GM12878 (cell line): ENCODE measurements around the gene BCL2. TPM values are rescaled to one million over a fixed set of nuclear protein-coding genes. Genes with fewer than 3 reads are reported as not detected.
A peak's percentile ranks its signal among the peaks of the same experiment; 100 is the strongest.

Experiments used
- ATAC-seq: fragments of 200-7000 bp; cut with Tn5 transposase; 3 replicates; pipeline ENCODE4 v1.9.1; 2020; ENCODE audit warnings: mild to moderate bottlenecking, moderate library complexity
- BruUV-seq: library from RNA; stranded (reverse); fragments of 400-500 nt; replicated peaks from 2 replicates; lab custom pipeline; 2021; lab: Mats Ljungman, UMichigan
- CTCF ChIA-PET: fragments of 300-600 bp; sonication (Branson Sonifier 250); formaldehyde crosslinking; extraction: SDS; loops from one replicate; lab custom pipeline; 2021; ENCODE audit warnings: inconsistent platforms; lab: Yijun Ruan, JAX
- POLR2A ChIA-PET: fragments of 350-600 bp; formaldehyde crosslinking; extraction: SDS; loops from one replicate; lab custom pipeline; 2021; ENCODE audit warnings: inconsistent platforms; lab: Charles Lee
- RAD21 ChIA-PET: fragments of 300-600 bp; sonication (Branson Sonifier 250); formaldehyde crosslinking; loops from one replicate; lab custom pipeline; 2023; ENCODE audit warnings: antibody characterized with exemption; ENCODE audit not compliant: unreplicated experiment; lab: Charles Lee
- SMC1A ChIA-PET: fragments of 300-600 bp; sonication (Branson Sonifier 250); formaldehyde crosslinking; loops from one replicate; lab custom pipeline; 2023; ENCODE audit not compliant: unreplicated experiment, uncharacterized antibody; lab: Charles Lee
- DNase-seq: peaks from one replicate; pipeline ENCODE4 v3.0.0-alpha.2; 2011; ENCODE audit warnings: low read depth, low spot score
- FAIRE-seq: peaks from 3 replicates; lab custom pipeline; 2011; peaks lifted over from hg19 to GRCh38; lab: Jason Lieb, UNC
- H2AFZ ChIP-seq: 2 replicates; pipeline ENCODE4 v1.6.0; 2011; ENCODE audit warnings: low read depth, low read length, control low read depth; ENCODE audit not compliant: control insufficient read depth
- H3K27ac ChIP-seq: 2 replicates; pipeline ENCODE4 v1.5.1; 2011; ENCODE audit warnings: control low read depth; ENCODE audit not compliant: control insufficient read depth, insufficient read depth
- H3K27me3 ChIP-seq, 2 experiments: replicated peaks in 1 of 2; 2 replicates each; pipeline versions ENCODE4 v1.6.0 to v1.6.1; 2011; ENCODE audit warnings: low read length in 1 of 2; ENCODE audit not compliant: control insufficient read depth in 2 of 2, insufficient read depth in 2 of 2
- H3K36me3 ChIP-seq, 2 experiments: 2 replicates each; pipeline ENCODE4 v1.5.1; 2011; ENCODE audit warnings: low read length in 1 of 2; ENCODE audit not compliant: control insufficient read depth in 2 of 2, insufficient read depth in 2 of 2
- H3K4me1 ChIP-seq: 2 replicates; pipeline ENCODE4 v1.6.1; 2011; ENCODE audit warnings: mild to moderate bottlenecking, low read length, moderate library complexity, mixed read lengths; ENCODE audit not compliant: control insufficient read depth, insufficient read depth
- H3K4me2 ChIP-seq: 2 replicates; pipeline ENCODE4 v1.6.0; 2011; ENCODE audit warnings: control low read depth; ENCODE audit not compliant: control insufficient read depth, insufficient read depth
- H3K4me3 ChIP-seq: fragments of 200-600 bp; sonication (generic); 2 replicates; pipeline ENCODE4 v1.5.1; 2016
- H3K79me2 ChIP-seq: 2 replicates; pipeline ENCODE4 v1.6.0; 2011; ENCODE audit warnings: low read length; ENCODE audit not compliant: control insufficient read depth, insufficient read depth
- H3K9ac ChIP-seq: 2 replicates; pipeline ENCODE4 v1.8.0; 2011; ENCODE audit warnings: low read length, control low read depth, mixed read lengths; ENCODE audit not compliant: control insufficient read depth, insufficient read depth
- H3K9me3 ChIP-seq: replicated peaks from 3 replicates; pipeline ENCODE4 v1.5.1; 2011; ENCODE audit warnings: mild to moderate bottlenecking, low read length; ENCODE audit not compliant: control insufficient read depth, insufficient read depth
- H4K20me1 ChIP-seq: 2 replicates; pipeline ENCODE4 v1.6.0; 2011; ENCODE audit not compliant: control insufficient read depth, insufficient read depth
- BCL11A ChIP-seq: IDR thresholded peaks from 2 replicates; pipeline ENCODE4 v1.6.1; 2011; ENCODE audit warnings: low read depth, low read length
- CHD4 ChIP-seq: fragments of 200-600 bp; sonication (generic); IDR thresholded peaks from 2 replicates; pipeline ENCODE4 v1.6.1; 2016; ENCODE audit warnings: mild to moderate bottlenecking
- CREM ChIP-seq: IDR thresholded peaks from 2 replicates; pipeline ENCODE4 v1.6.1; 2014; ENCODE audit warnings: antibody characterized with exemption, low read depth
- FOS ChIP-seq: IDR thresholded peaks from 3 replicates; pipeline ENCODE4 v1.6.1; 2011; ENCODE audit warnings: borderline replicate concordance; ENCODE audit not compliant: insufficient read length; ENCODE audit errors: extremely low read depth
- HDGF ChIP-seq: fragments of 450-650 bp; IDR thresholded peaks from 2 replicates; pipeline ENCODE4 v1.6.1; 2016; ENCODE audit warnings: antibody characterized with exemption
- MTA2 ChIP-seq: fragments of 450-650 bp; IDR thresholded peaks from 2 replicates; pipeline ENCODE4 v1.6.1; 2016; ENCODE audit warnings: low read depth, mild to moderate bottlenecking, moderate library complexity
- NFYA ChIP-seq: IDR thresholded peaks from 2 replicates; pipeline ENCODE4 v1.6.1; 2011; ENCODE audit warnings: low read depth, mild to moderate bottlenecking, low read length, improper control_type of control experiment, borderline replicate concordance
- POLR2AphosphoS5 ChIP-seq: IDR thresholded peaks from 2 replicates; pipeline ENCODE4 v1.6.1; 2011; ENCODE audit warnings: mild to moderate bottlenecking, low read length, inconsistent platforms
- SMAD5 ChIP-seq: IDR thresholded peaks from 2 replicates; pipeline ENCODE4 v1.6.1; 2016; ENCODE audit warnings: antibody characterized with exemption, low read depth
- SPI1 ChIP-seq: IDR thresholded peaks from 2 replicates; pipeline ENCODE4 v1.6.1; 2011; ENCODE audit warnings: low read depth, mild to moderate bottlenecking, low read length, moderate library complexity, borderline replicate concordance; ENCODE audit not compliant: insufficient read depth
- SUZ12 ChIP-seq: fragments of 200-600 bp; sonication (generic); IDR thresholded peaks from one replicate; pipeline ENCODE4 v1.6.1; 2018; ENCODE audit warnings: antibody characterized with exemption, mild to moderate bottlenecking; ENCODE audit not compliant: unreplicated experiment
- YY1 ChIP-seq: IDR thresholded peaks from 2 replicates; pipeline ENCODE4 v1.6.1; 2011; ENCODE audit warnings: low read depth, mild to moderate bottlenecking, low read length
- WGBS: methylation state at CpG from one replicate; pipeline ENCODE4 v1.1.6; 2016; ENCODE audit warnings: low lambda C conversion rate; ENCODE audit not compliant: insufficient replicate concordance, insufficient coverage; ENCODE audit errors: missing lambda C conversion rate; 5-methylcytosine and 5-hydroxymethylcytosine counted together
- in situ Hi-C: fragments of 300-500 bp; cut with MboI; formaldehyde crosslinking; loops from 9 replicates; pipeline ENCODE4 v1.14.3; 2018; ENCODE audit warnings: mixed read lengths
- intact Hi-C: fragments of 100-400 bp; cut with micrococcal nuclease; formaldehyde crosslinking; loops from one replicate; pipeline ENCODE4 v1.14.2; 2022; ENCODE audit not compliant: unreplicated experiment
- polyA plus RNA-seq, 11 experiments: library from polyadenylated mRNA; depleted of rRNA in 4 of 11; unstranded in 6 of 11; stranded (reverse) in 5 of 11; fragments of >200 nt; fragmentation: Nextera tagmentation in 4 of 11; fragmentation: Illumina TruSeq in 1 of 11; extraction: Ambion mirVana in 4 of 11; extraction: Trizol in 1 of 11; gene quantifications; 1 replicate in 1 of 11; 2 replicates in 10 of 11; pipeline versions ENCODE4 v1.2.1 to v1.2.3, GENCODE V29; 2011 to 2016; ENCODE audit warnings: inconsistent platforms in 2 of 11, missing spikeins in 2 of 11, low read depth in 1 of 11
- total RNA-seq, 4 experiments: library from RNA; depleted of rRNA in 3 of 4; stranded (reverse); fragments of >200 nt in 3 of 4; fragmentation: Illumina TruSeq in 1 of 4; extraction: Trizol in 1 of 4; gene quantifications; 2 replicates each; pipeline versions ENCODE4 v1.2.1 to v1.2.3, GENCODE V29; 2013 to 2021
- TF ChIP-seq, protein P1 (sequence below): IDR thresholded peaks from 2 replicates; pipeline ENCODE4 v1.6.1; 2012; ENCODE audit warnings: low read depth, low read length, improper control_type of control experiment
- TF ChIP-seq, protein P2 (sequence below): IDR thresholded peaks from 2 replicates; pipeline ENCODE4 v1.6.1; 2012; ENCODE audit warnings: improper control_type of control experiment, low read depth, low read length; ENCODE audit not compliant: insufficient replicate concordance
- TF ChIP-seq, protein P3 (sequence below): fragments of 450-650 bp; conservative IDR thresholded peaks from 2 replicates; pipeline ENCODE4 v1.6.1; 2017; ENCODE audit warnings: mild to moderate bottlenecking, moderate library complexity

BCL2 gene
- total and polyA plus RNA-seq, 10 of the 15 experiments (the other 5 are each of a cell fraction or from before 2014, with no cell fraction given): 4.1 to 47.8 (median 19.3) TPM

DNA sequence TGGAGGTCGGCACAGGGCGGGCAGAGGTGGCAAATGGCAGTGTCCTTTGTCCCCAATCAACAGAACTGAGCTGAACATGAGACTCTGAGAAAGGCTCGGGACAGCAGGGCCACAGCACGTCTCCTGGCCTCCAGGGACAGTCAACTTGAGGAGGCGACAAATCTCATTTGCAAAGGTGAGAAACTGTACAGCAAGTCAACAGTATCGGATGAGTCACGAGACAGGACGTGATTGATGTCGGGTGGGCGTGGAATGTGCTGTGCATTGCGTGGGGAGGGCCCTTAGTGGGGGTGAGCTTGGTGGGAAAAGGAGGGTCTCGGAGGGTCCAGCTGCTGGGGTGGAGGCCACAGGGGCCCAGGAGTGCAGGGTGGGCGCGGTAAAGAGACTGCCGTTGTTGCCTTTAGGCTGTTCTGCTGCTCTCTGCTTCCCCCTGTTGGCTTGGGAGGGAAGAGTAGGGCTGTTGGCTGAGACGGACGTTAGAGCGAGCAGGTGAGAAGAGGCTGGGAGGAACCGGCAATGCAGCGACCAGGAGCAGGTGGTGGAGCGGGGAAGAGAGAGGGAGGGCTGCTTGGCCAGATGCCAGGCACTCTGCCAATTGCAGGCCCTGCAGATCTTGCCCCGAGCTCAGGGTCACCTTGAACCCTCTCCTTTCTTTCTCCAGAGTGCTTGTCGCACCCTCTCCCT lies 164.3 kb downstream of the BCL2 start:
- CTCF ChIA-PET: interaction anchor here (0.7 to 18.1 kb wide), 21 partner anchors 18 to 284 kb away, joined by 3 to 416 read pairs (median 6); partner anchors contain the start of gene BCL2
- Histone ChIP-seq H3K27me3 (no peaks in the 10 kb centered on the region), H3K27ac (peak overlapping the region; percentile 100), H3K4me1 (peaks cover 84% of the 10 kb centered on the region), H3K79me2 (peaks cover 96% of the 10 kb centered on the region), H2AFZ (peak overlapping the region; percentile 13), H3K36me3 (peaks cover 0 to 1% of the 10 kb centered on the region in 2 experiments; a peak in 1 of 4 replicates), H3K9me3 (no peaks in the 10 kb centered on the region), H4K20me1 (no peaks in the 10 kb centered on the region), H3K4me3 (peak overlapping the region; percentile 76; the same call in 1 of the 2 replicates), H3K9ac (peak overlapping the region; percentile 97), H3K4me2 (peak overlapping the region; percentile 99)
- intact Hi-C loops (loop anchor here (1.0 to 5.0 kb wide), 6 partner anchors 17 to 163 kb away; no protein-coding TSS in a partner anchor), in situ Hi-C loops (no loop called here)
- SMC1A ChIA-PET: interaction anchor here (0.7 to 13.4 kb wide), 18 partner anchors 8 to 163 kb away, joined by 3 to 453 read pairs (median 5); partner anchors contain the start of gene BCL2
- WGBS: 1% methylated on average over 22 of the region's 23 CpGs
- DNase-seq (peak; percentile 88), FAIRE-seq (peak; percentile 77), ATAC-seq (peak; percentile 46)
- RAD21 ChIA-PET: interaction anchor here (0.8 to 14.5 kb wide), 16 partner anchors 8 to 284 kb away, joined by 3 to 463 read pairs (median 6); partner anchors contain the start of gene BCL2
- BruUV-seq: no TSS peak
- POLR2A ChIA-PET: interaction anchor here (0.5 to 11.7 kb wide), 9 partner anchors 7 to 267 kb away, joined by 3 to 278 read pairs (median 6); partner anchors contain the start of genes BCL2 and VPS4B
- TF ChIP-seq, protein P1, sequence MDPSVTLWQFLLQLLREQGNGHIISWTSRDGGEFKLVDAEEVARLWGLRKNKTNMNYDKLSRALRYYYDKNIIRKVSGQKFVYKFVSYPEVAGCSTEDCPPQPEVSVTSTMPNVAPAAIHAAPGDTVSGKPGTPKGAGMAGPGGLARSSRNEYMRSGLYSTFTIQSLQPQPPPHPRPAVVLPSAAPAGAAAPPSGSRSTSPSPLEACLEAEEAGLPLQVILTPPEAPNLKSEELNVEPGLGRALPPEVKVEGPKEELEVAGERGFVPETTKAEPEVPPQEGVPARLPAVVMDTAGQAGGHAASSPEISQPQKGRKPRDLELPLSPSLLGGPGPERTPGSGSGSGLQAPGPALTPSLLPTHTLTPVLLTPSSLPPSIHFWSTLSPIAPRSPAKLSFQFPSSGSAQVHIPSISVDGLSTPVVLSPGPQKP: no peak
- peak; percentile 67 for TF ChIP-seq BCL11A
- TF ChIP-seq SPI1: peak; percentile 52
- TF ChIP-seq, protein P2, sequence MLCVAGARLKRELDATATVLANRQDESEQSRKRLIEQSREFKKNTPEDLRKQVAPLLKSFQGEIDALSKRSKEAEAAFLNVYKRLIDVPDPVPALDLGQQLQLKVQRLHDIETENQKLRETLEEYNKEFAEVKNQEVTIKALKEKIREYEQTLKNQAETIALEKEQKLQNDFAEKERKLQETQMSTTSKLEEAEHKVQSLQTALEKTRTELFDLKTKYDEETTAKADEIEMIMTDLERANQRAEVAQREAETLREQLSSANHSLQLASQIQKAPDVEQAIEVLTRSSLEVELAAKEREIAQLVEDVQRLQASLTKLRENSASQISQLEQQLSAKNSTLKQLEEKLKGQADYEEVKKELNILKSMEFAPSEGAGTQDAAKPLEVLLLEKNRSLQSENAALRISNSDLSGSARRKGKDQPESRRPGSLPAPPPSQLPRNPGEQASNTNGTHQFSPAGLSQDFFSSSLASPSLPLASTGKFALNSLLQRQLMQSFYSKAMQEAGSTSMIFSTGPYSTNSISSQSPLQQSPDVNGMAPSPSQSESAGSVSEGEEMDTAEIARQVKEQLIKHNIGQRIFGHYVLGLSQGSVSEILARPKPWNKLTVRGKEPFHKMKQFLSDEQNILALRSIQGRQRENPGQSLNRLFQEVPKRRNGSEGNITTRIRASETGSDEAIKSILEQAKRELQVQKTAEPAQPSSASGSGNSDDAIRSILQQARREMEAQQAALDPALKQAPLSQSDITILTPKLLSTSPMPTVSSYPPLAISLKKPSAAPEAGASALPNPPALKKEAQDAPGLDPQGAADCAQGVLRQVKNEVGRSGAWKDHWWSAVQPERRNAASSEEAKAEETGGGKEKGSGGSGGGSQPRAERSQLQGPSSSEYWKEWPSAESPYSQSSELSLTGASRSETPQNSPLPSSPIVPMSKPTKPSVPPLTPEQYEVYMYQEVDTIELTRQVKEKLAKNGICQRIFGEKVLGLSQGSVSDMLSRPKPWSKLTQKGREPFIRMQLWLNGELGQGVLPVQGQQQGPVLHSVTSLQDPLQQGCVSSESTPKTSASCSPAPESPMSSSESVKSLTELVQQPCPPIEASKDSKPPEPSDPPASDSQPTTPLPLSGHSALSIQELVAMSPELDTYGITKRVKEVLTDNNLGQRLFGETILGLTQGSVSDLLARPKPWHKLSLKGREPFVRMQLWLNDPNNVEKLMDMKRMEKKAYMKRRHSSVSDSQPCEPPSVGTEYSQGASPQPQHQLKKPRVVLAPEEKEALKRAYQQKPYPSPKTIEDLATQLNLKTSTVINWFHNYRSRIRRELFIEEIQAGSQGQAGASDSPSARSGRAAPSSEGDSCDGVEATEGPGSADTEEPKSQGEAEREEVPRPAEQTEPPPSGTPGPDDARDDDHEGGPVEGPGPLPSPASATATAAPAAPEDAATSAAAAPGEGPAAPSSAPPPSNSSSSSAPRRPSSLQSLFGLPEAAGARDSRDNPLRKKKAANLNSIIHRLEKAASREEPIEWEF: no peak
- TF ChIP-seq SUZ12: no peak
- TF ChIP-seq YY1: peak; percentile 39; the same call in 1 of the 2 replicates
- TF ChIP-seq MTA2: no peak
- peak; percentile 72 for TF ChIP-seq CREM
- no peak for TF ChIP-seq FOS
- TF ChIP-seq, protein P3, sequence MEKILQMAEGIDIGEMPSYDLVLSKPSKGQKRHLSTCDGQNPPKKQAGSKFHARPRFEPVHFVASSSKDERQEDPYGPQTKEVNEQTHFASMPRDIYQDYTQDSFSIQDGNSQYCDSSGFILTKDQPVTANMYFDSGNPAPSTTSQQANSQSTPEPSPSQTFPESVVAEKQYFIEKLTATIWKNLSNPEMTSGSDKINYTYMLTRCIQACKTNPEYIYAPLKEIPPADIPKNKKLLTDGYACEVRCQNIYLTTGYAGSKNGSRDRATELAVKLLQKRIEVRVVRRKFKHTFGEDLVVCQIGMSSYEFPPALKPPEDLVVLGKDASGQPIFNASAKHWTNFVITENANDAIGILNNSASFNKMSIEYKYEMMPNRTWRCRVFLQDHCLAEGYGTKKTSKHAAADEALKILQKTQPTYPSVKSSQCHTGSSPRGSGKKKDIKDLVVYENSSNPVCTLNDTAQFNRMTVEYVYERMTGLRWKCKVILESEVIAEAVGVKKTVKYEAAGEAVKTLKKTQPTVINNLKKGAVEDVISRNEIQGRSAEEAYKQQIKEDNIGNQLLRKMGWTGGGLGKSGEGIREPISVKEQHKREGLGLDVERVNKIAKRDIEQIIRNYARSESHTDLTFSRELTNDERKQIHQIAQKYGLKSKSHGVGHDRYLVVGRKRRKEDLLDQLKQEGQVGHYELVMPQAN: no peak
- TF ChIP-seq CHD4: no peak
- TF ChIP-seq NFYA: no peak
- TF ChIP-seq POLR2AphosphoS5: peak; percentile 91
- TF ChIP-seq SMAD5: peak; percentile 27; the same call in 1 of the 2 replicates
- TF ChIP-seq HDGF: peak; percentile 100
